ENCODE results near the gene LRIT3. TPM values are rescaled to one million over a fixed set of nuclear protein-coding genes. Genes with fewer than 3 reads are reported as not detected.

The LRIT3 gene
- total and polyA plus RNA-seq, 2 of the 13 experiments (the other 11 are each of a cell fraction or from before 2014, with no cell fraction given), result 0.03 TPM; not detected in 1

DNA sequence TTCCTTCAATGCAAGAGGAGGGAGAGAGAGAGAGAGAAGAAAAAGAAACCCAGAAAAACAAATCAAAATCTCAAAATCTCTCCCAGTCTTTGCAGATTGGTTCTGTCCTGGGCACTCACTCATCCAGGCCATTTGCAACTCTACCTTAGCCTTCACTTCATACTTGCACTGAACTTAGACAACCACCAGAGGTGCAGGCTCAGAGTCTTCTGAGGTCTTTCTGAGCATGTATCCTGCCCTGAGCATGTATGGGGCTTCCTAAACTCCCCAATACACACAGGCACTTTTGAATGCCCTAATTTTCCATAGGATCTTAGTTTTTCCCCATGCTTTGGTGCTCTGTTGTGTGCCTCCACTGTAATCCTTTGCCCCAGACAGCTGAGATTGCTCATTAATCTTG lies 49.0 kb upstream of the LRIT3 start (continued):
- TF ChIP-seq, protein P1, sequence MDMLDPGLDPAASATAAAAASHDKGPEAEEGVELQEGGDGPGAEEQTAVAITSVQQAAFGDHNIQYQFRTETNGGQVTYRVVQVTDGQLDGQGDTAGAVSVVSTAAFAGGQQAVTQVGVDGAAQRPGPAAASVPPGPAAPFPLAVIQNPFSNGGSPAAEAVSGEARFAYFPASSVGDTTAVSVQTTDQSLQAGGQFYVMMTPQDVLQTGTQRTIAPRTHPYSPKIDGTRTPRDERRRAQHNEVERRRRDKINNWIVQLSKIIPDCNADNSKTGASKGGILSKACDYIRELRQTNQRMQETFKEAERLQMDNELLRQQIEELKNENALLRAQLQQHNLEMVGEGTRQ (IDR thresholded peaks at IDR 0.05; ENCODE audit: low read depth, low read length), result no peak
- TF ChIP-seq, protein P1 (CRISPR knock-in tag; IDR thresholded peaks at IDR 0.05; ENCODE audit: borderline replicate concordance), result no peak
- TF ChIP-seq, protein P2, sequence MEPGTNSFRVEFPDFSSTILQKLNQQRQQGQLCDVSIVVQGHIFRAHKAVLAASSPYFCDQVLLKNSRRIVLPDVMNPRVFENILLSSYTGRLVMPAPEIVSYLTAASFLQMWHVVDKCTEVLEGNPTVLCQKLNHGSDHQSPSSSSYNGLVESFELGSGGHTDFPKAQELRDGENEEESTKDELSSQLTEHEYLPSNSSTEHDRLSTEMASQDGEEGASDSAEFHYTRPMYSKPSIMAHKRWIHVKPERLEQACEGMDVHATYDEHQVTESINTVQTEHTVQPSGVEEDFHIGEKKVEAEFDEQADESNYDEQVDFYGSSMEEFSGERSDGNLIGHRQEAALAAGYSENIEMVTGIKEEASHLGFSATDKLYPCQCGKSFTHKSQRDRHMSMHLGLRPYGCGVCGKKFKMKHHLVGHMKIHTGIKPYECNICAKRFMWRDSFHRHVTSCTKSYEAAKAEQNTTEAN (CRISPR knock-in tag; conservative IDR thresholded peaks at IDR 0.05), result no peak
- TF ChIP-seq, protein P3, sequence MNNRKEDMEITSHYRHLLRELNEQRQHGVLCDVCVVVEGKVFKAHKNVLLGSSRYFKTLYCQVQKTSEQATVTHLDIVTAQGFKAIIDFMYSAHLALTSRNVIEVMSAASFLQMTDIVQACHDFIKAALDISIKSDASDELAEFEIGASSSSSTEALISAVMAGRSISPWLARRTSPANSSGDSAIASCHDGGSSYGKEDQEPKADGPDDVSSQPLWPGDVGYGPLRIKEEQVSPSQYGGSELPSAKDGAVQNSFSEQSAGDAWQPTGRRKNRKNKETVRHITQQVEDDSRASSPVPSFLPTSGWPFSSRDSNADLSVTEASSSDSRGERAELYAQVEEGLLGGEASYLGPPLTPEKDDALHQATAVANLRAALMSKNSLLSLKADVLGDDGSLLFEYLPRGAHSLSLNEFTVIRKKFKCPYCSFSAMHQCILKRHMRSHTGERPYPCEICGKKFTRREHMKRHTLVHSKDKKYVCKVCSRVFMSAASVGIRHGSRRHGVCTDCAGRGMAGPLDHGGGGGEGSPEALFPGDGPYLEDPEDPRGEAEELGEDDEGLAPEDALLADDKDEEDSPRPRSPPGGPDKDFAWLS (CRISPR knock-in tag; IDR thresholded peaks at IDR 0.05; ENCODE audit: borderline replicate concordance), result no peak
- TF ChIP-seq EP300 (IDR thresholded peaks at IDR 0.05; ENCODE audit: low read depth in 2 of 2, low read length in 2 of 2), result no peak
- no peak for TF ChIP-seq EP300 (CRISPR knock-in tag; IDR thresholded peaks at IDR 0.05; ENCODE audit: borderline replicate concordance)
- no peak for TF ChIP-seq ZNF335 (CRISPR knock-in tag; IDR thresholded peaks at IDR 0.05)

Data from HepG2 (cell line).